Stimulated activated CD8-positive, alpha-beta memory T cell treated with anti-CD3 and anti-CD28 coated beads, Interleukin-15, amount 100 ng/mL, for 48 hours (primary cell): ENCODE measurements around the gene PARN.
"Not testable (repeated sequence)": the region's sequence is repeated elsewhere in the genome, so short reads cannot be mapped to it uniquely, and the experiment has no call there.

ENCODE experiments used
- DNase-seq, 2 donors: peaks; one replicate each; pipeline ENCODE4 v3.0.0-alpha.2; 2020; ENCODE audit warnings: low read depth in 2 of 2

Gene PARN

DNA sequence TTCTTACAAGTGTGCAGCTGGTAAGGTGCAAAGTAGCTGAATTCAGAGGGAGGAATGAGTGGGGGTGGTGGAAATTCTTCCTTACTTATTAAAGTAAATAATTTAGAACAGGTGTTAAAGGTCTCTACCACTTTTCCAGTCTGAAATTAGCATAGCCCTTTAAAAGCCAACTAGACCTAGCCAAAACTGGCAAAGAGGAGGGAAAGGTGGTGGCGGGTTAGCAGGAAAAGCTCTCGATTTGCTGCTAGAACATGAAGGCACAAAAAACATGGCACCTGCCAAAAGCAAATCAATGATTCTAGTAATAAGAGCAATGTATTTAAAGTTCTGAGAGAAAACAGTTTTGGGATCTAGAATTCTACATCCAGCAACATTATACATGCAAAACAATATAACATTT lies 157.7 kb downstream of the PARN start:
- DNase-seq = no peak

DNA sequence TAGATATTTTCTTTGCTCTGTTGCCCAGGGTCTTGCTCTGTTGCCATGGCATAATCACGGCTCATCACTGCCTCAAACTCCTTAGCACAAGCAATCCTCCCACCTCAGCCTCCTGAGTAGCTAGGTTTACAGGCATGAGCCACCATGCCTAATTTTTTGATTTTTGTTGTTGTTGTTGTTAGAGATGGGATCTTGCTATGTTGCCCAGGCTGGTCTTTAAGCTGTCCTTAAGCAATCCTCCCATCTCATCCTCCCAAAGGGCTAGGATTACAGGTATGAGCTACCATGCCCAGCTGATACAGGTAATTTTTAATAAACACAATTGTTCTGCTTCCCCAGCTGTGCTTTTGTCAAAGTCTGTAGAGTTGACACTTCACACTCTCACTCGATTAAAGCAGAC lies 159.3 kb downstream of the PARN start:
- DNase-seq = no peak

DNA sequence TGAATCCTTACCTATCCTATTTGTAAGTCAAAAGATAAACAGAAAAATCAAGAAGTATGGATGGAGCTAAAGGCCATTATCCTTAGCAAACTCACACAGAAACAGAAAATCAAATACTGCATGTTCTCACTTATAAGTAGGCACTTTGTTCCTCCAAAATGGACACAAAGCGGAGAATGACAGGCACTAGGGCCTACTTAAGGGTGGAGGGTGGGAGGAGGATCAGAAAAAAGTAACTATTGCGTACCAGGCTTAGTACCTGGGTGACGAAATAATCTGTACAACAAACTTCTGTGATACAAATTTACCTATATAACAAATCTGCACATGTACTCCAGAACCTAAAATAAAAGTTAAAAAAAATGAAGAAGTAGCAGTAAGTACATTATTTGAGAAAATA lies 164.3 kb downstream of the PARN start:
- no peak for DNase-seq

DNA sequence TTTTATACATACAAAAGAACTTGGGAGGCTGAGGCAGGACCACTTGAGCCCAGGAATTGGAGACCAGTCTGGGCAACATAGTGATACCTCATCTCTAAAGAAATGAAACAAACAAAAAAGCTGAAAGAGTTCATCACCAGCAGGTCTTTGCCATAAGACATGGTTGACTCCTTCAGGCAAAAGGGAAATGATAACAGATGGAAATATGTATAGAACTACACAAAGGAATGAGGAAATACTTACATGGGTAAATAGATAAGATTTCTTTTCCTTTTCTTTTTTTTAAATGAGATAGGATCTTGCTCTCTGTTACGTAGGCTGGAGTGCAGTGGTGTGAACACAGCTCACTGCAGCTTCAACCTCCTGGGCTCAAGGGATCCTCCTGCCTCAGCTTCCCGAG lies 165.3 kb downstream of the PARN start:
- no peak for DNase-seq

DNA sequence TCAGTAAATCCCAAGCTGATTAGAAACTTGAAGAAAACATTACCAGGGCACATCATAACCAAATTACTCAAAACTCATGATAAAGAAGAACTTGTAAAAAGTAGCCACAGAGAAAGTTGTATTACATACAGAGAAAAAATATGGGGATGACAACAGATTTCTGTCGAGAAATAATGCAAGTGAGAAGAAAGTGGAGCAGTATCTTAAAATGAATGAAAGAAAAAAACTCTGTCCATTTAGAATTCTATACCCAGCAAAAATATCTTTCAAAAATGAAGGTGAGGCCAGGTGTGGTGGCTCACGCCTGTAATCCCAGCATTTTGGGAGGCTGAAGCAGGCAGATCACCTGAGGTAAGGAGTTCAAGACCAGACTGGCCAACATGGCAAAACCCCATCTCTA lies 165.9 kb downstream of the PARN start:
- DNase-seq = no peak

DNA sequence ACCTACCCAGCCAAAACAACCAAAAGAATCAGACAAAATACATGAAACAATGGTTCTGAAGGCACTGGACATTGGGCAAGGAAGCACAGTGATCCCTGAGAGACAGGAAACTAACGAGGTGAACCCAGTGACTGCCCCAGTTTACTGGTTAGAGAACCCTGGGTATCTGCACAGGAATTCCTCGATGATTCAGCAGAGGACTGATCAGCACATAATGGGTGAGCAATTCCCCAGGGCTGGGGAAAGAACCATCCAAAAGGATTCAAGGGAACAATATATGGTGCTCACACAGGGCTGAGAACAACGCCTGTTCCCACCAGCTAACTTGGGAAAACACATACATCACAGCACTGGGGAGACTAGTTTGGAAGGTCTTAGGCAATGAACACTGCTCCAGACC lies 167.2 kb downstream of the PARN start:
- no peak for DNase-seq

DNA sequence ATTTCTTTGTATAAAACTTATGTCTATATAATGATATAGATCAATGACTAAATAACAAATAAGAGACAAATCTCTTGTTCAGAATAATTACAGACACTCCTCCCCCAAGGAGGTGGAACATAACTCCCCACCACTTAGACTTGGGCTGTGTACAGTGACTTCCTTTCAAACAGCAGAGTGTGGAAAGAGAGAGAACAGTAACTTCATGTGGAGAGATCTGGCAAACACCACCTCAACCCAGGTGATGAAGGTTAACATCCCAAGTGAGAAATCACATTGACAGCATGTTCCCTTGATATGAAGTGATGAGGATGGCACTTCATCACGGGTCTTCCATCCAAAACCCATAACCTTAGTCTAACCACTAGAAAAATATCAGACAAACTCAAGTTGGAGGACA lies 169.3 kb downstream of the PARN start:
- DNase-seq = no peak

DNA sequence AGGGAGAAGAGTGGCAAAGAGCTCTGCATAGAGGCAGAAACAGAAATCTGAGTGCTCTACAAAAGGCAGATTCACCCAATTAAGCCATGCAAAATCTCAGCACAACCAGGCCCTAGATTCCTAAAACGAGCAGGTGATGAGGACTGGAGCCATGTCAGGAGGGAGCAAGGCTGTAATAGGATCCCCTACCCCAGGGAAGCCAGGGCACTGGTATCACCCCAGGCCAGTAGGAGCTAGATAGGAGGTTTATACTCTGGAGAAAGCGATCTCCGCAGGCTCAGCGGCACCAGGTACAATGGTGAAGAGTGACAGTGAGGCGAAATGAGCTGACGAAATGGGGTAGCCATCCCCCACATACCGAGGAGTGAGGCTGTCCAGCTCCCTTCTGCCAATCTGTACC lies 171.5 kb downstream of the PARN start:
- DNase-seq = no peak

DNA sequence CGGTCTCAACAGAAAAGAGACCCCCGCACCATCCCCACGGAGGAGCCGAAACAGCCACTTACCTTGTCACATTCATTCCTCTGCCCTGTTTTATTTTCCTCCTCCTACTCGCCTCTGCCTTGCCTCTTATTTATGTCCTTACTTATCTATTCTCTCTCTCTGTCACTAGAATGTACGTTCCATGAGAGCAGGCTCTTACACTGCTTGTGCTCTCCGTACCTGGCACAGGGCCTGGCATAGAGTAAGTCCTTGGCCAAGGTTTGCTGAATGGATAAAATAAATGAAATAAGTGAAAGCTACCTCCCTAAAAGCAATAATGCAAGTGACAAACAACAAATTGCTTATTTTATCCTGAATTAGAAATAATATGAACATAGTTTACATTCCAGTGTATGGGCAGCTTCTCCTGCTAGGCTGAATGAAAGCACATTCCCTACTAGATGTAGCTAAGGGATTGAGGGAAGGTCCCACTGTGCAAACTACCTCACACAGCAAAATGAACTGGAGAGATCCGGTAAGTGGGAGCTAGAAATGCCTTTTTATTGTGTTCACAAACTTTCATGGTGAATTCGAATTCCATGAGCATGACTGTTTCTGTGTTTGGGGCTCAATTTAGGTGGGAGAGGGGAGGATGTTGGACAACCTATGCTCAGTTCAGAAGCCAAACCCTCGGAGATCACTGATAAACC lies 173.1 kb downstream of the PARN start:
- DNase-seq = no peak

DNA sequence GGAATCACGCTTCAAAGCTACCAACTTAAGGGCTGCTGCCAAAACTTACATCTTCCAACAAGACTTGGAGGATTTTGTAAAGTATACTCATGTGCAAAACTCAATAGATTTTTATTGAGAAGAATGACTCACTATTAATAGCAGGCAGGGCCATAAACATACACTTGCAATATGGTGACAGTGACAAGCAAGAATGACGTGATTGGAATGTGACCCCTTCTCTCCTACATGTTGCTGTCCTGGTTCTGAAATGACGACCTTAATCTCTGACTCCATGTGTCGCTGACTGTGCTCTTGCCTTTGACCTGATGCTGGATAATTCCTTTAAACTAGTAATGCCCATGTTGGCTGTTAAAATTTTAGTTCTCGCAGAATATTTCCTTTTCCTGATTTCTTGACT lies 174.5 kb downstream of the PARN start:
- no peak for DNase-seq

DNA sequence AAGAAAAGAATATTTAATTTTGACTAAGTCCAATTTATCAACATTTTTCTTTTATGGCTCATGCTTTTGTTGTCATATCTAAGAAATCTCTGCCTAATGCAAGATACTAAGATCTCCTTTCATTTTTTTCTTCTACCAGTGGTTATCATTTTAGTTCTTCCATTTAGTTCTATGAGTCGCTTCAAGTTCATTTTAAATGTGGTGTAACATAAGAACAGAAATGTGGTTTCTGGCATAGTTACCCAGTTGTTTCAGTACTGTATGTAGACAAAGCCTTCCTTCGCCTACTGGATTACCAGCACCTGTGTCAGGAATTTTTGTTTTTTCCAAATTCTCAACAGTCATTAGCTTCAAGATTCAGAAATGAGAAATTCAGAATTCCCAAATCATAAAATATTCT lies 175.7 kb downstream of the PARN start:
- DNase-seq = no peak

DNA sequence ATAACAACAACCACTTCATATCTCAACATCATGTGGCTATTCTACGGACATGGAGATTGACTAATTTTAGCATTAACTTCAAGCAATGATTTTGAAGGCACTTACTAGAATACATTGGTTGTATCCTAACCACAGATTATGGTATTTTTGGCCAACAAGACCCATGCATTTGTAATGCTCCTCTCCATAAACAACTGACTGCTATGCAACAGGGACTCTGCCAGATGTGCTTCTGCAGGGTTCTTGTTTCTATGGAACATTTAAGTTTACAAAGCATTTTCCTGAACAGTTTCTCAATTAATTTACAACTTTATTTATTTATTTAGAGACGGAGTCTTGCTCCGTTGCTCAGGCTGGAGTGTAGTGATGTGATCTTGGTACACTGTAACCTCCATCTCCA lies 178.0 kb downstream of the PARN start:
- DNase-seq = no peak

DNA sequence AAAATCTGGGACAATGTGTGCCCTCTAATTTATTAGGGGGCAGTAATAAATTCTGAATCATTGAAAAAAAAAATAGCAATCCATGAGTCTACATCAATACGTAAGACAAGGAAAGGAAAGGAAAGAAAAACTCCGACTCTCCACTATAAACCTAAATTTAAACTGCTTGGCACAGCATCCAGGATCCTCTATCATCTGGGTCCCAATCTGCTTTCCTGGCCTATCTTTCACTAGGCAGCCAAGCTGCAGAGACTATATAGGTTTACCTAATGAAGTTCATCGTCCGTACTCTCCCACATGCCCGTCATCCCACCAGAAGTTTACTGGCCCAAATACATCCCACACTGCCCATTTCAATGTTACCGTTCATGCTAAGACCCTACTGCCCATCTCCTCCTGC lies 179.2 kb downstream of the PARN start:
- no peak for DNase-seq

DNA sequence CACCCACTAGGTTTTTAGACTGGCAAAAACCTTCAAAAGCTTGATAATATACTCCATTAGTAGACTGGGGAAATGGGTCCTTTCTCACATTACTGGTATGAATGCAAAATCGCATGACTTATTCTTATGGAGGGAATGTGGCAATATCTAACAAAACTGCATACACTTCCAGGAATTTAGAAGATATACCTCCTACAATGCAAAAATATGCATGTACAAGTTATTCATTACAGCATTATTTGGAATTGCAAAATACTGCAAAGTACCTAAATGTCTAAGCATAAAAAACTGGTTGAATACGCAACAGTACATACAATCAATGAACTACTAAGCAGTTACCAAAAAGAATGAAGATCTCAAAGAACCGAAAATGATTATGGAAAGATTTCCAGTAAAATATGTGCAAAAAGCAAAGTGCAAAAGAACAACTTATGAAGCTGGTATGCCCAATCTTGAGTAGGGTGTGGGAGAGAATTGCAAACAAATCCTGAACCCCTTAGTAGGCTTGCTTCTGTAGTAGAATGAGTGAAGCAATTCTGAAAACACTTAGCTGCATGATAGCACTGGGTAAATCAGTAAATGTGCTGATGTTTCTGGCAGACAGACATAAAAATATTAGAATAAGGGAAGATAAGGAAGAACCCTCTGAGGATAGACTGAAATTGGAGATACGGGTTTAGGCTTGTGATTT lies 180.1 kb downstream of the PARN start:
- no peak for DNase-seq

DNA sequence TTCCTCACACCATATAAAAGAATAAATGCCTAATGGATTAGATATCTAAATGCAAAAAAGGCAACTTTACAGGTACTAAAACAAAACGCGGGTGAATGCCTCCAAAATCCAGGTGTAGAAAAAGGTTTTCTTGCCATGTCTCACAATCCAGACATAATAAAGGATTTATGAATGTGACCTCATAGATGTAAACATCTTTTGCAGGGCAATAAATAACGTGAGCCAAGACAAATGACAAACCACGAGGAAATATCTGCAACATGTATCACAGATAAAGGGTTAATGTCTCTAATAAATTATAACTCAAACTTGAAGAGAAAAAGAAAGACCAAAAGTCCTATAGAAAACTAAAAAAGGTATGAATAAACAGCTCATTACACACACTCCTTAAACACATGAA lies 180.7 kb downstream of the PARN start:
- DNase-seq = no peak

DNA sequence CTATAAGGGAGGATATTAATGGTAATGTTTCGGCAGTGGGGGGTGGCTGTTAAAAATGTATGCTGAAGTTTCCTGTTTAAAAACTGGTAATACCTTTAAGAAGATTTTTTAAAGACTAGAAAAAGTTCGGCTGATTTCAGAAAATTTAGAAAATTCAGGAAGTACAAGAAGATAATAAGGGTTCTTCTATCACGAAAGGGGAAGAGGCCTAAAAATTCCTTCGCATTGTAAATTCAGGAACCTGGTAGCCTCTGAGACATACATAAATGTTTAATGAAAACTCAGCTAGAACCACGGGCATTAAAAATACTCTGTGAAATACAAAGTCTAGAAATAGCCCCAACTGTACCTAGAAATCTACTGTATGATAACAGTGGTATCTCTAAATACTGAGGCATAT lies 181.2 kb downstream of the PARN start:
- DNase-seq = no peak

DNA sequence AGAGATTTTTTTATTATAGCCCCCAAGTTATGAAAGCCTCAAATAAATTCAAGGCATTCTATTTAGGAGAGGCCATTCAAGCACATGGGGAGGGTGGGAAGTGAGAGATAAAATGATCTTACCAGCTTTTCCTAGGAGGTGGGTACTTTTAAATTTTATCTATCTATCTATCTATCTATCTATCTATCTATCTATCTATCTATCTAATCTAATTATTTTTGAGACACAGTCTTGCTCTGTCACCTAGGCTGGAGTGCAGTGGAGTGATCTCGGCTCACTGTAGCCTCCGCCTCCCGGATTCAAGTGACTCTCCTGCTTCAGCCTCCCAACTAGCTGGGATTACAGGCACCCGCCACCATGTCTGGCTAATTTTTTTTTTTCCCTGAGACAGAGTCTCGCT lies 182.3 kb downstream of the PARN start:
- no peak for DNase-seq

DNA sequence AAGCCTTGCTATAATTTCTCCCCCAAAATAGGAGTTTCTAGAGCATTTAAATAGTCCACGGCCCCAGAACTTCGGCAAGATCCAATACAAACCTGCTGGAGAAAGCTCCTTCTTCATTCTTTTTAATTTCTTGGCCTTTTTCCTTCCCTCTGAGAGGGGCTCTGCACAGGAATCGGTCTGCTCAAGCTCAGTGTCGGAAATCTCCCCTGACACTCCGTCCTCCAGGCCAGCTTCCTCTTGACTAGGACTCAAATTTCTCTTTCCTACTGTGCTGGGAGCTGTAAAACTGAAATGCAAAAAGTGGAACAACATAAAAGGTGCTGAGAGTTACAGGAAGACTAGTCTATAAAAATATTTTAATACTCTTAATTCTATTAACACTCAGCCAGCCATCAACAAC lies 183.3 kb downstream of the PARN start:
- no peak for DNase-seq

DNA sequence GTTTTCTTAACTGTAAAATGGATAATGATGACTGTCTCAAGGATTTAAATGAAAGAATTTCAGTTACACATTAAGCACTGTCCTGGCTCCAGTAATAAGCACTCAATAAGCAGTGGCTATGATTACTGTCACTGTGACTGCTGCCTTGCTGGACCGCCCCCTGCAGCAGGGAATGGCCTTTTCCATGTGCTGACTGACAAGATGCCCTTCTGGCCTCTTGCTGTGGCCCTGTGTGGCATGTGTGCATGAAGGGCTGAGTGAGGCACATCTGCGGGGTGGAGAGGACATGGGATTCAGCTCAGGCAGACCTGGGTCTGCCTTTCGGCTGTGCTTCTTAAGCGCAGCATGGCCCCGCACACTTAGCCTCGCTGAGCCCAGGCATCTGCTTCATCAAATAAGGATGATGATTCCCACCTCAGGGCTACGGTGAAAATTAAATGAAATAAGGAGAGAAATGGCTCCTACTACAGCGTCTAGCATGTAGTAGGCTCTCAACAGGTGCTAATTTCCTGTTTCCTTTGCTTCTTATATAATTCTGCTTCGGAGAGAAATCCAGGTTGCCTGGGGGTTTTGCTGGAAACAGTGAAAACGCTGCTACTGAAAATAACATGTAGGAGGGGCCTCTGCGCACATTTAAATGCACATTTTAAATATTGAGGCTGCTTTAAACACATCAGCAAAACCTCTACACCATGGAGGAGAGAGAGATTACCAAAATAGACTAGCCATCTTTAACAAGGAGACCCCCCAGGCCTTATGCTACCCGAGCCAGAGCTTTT lies 183.9 kb downstream of the PARN start:
- DNase-seq = no peak

DNA sequence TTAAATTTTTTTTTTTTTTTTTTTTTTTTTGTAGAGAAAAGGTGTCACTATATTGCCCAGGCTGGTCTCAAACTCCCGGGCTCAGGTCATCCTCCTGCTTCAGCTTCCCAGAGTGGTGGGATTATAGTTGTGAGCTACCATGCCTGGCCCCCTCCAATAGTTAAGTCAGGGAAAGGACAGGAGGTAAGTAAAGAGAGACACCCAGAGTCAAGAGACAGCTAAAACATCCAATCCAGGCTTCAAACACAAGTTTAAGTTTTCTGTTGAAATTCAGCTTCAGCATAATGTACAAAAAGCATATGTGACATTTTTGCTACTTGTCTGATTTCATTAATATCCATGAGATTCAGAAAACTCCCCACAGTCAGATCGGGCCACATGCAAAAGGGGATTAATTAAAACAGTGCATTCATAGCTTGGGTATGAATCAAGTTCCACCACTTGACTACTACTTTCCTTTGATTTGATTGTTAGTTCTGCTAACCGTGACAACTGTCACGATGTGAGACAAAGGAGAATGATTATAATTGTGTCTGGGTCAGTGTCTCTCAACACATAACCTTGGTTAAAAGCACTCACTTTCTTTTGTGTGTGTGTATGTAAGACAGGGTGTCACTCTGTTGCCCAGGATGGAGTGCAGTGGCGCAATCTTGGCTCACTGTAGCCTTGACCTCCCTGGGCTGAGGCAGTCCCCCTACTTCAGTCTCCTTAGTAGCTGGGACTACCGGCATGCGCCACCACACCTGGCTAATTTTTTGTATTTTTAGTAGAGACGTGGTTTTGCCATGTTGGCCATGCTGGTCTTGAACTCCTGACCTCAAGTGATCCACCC lies 184.9 kb downstream of the PARN start:
- DNase-seq = no peak

DNA sequence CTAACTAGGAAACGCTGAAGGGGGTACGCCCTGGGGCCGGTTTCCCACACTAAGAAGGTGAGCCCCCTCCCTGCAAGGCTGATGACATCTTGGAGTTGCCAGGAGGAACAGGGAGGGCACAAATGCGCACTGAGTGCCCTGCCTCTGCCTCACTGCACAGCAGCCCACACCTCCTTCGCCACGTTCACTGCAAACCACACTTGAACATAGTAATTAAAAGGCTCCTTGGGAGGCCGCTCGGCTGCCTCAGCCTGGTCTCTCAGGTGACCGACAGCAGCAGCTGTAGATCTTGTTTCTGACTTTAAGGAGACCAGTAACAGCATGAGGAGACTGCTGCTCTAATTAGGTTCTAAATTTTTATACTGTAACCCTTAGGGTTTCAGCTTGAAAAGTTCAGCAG lies 188.5 kb downstream of the PARN start:
- DNase-seq = not testable (repeated sequence)

DNA sequence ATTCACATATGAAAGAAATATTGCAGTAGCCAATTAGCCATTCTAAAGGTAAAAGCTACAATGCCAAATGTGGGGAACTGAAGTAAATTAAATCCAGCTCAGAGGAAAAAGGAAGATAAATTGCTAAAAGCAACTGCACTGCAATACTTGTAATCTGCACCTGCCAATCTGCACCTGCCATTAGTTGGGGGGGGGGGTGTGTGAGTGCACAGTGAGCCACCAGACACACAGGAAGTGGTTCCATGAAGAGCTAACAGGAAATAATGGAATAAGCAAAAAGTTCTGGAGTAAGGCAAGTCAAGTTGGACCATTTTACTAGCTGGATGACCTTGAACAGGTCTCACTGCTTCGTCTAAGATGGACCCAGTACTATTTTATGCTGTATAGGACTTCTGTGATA lies 191.8 kb downstream of the PARN start:
- DNase-seq = no peak
